Activated T-cell treated with anti-CD3 and anti-CD28 coated beads, Interleukin-2, amount 50 U/mL, for 4 hours (primary cell): Measurements from ENCODE around the gene PHOSPHO2. TPM values are rescaled to one million over a fixed set of nuclear protein-coding genes. Genes with fewer than 3 reads are reported as not detected.

Experiments used
- ATAC-seq, 2 donors: fragments of 200-7000 bp; cut with Tn5 transposase; one replicate each; pipeline ENCODE4 v1.10.0; 2021
- DNase-seq: peaks from one replicate; pipeline ENCODE4 v3.0.0-alpha.2; 2020
- H3K27me3 Mint-ChIP-seq: one replicate; pipeline ENCODE4 v1.8.0; 2021; ENCODE audit warnings: low read depth, mixed read lengths
- H3K36me3 Mint-ChIP-seq: one replicate; pipeline ENCODE4 v1.8.0; 2022; ENCODE audit warnings: mixed read lengths; ENCODE audit not compliant: insufficient read depth
- H3K4me1 Mint-ChIP-seq: one replicate; pipeline ENCODE4 v1.8.0; 2021; ENCODE audit warnings: low read depth, mixed read lengths
- H3K4me3 Mint-ChIP-seq: one replicate; pipeline ENCODE4 v1.8.0; 2021; ENCODE audit warnings: mild to moderate bottlenecking, moderate library complexity, mixed read lengths
- H3K9me3 Mint-ChIP-seq: one replicate; pipeline ENCODE4 v1.8.0; 2021; ENCODE audit warnings: mixed read lengths
- total RNA-seq, 3 donors: library from RNA; stranded (reverse); gene quantifications; one replicate each; pipeline ENCODE4 v1.2.1, GENCODE V29; 2021

The PHOSPHO2 gene
- total RNA-seq, 3 donors from 2014 or later = 2.7 to 4.6 (median 3.5) TPM

GRCh38 chr2:169716238-169716886, 22.1 kb downstream of the PHOSPHO2 start:
- DNase-seq = no peak
- Mint-ChIP-seq H3K36me3 (peaks cover 6% of the 10 kb centered on the region), H3K9me3 (peaks cover 9% of the 10 kb centered on the region), H3K27me3 (no peaks in the 10 kb centered on the region), H3K4me3 (no peak overlapping the region), H3K4me1 (no peaks in the 10 kb centered on the region)
- ATAC-seq = no peak

GRCh38 chr2:169716938-169717690, 22.8 kb downstream of the PHOSPHO2 start:
- ATAC-seq (no peak), DNase-seq (no peak)
- Mint-ChIP-seq H3K4me3 (no peak overlapping the region), H3K4me1 (no peaks in the 10 kb centered on the region), H3K27me3 (no peaks in the 10 kb centered on the region), H3K36me3 (no peaks in the 10 kb centered on the region), H3K9me3 (peaks cover 1% of the 10 kb centered on the region)

- H3K4me1 Mint-ChIP-seq = no peaks in the 10 kb centered on the region
- H3K36me3 Mint-ChIP-seq = no peaks in the 10 kb centered on the region
- ATAC-seq = no peak
- H3K9me3 Mint-ChIP-seq = no peaks in the 10 kb centered on the region
- no peak overlapping the region for H3K4me3 Mint-ChIP-seq
- H3K27me3 Mint-ChIP-seq = no peaks in the 10 kb centered on the region
- DNase-seq = no peak
Observed at GRCh38 chr2:169717691-169718063, 23.4 kb downstream of the PHOSPHO2 start.

- Mint-ChIP-seq H3K9me3 (no peaks in the 10 kb centered on the region), H3K27me3 (no peaks in the 10 kb centered on the region), H3K36me3 (no peaks in the 10 kb centered on the region), H3K4me3 (no peak overlapping the region), H3K4me1 (no peaks in the 10 kb centered on the region)
- ATAC-seq (no peak), DNase-seq (no peak)
Observed at GRCh38 chr2:169718930-169719504, 24.7 kb downstream of the PHOSPHO2 start.

- ATAC-seq (no peak), DNase-seq (no peak)
- no peak overlapping the region for H3K4me3 Mint-ChIP-seq
- H3K9me3 Mint-ChIP-seq = no peaks in the 10 kb centered on the region
- peaks cover 1% of the 10 kb centered on the region for H3K27me3 Mint-ChIP-seq
- no peaks in the 10 kb centered on the region for H3K36me3 Mint-ChIP-seq
- no peaks in the 10 kb centered on the region for H3K4me1 Mint-ChIP-seq
Observed at GRCh38 chr2:169721016-169721415, 26.7 kb downstream of the PHOSPHO2 start.

- no peaks in the 10 kb centered on the region for H3K36me3 Mint-ChIP-seq
- H3K4me3 Mint-ChIP-seq = no peak overlapping the region
- no peak for DNase-seq
- ATAC-seq = no peak
- no peaks in the 10 kb centered on the region for H3K9me3 Mint-ChIP-seq
- peaks cover 1% of the 10 kb centered on the region for H3K27me3 Mint-ChIP-seq
- peaks cover under 1% of the 10 kb centered on the region for H3K4me1 Mint-ChIP-seq
Observed at GRCh38 chr2:169727065-169727464, 32.8 kb downstream of the PHOSPHO2 start.

GRCh38 chr2:169729274-169729605, 35.0 kb downstream of the PHOSPHO2 start:
- ATAC-seq = no peak
- Mint-ChIP-seq H3K4me3 (no peak overlapping the region), H3K4me1 (peaks cover 11% of the 10 kb centered on the region)

GRCh38 chr2:169732075-169732474, 37.8 kb downstream of the PHOSPHO2 start:
- DNase-seq (no peak), ATAC-seq (no peak)
- H3K9me3 Mint-ChIP-seq = no peaks in the 10 kb centered on the region
- peaks cover 30% of the 10 kb centered on the region for H3K27me3 Mint-ChIP-seq
- H3K4me3 Mint-ChIP-seq = peak overlapping the region; percentile 45
- H3K36me3 Mint-ChIP-seq = no peaks in the 10 kb centered on the region
- H3K4me1 Mint-ChIP-seq = peaks cover 11% of the 10 kb centered on the region

More at GRCh38 chr2:169729274-169729605, 35.0 kb downstream of the PHOSPHO2 start:
- DNase-seq = no peak
- peaks cover 8% of the 10 kb centered on the region for H3K27me3 Mint-ChIP-seq
- H3K9me3 Mint-ChIP-seq = no peaks in the 10 kb centered on the region
- H3K36me3 Mint-ChIP-seq = no peaks in the 10 kb centered on the region

- H3K36me3 Mint-ChIP-seq = no peaks in the 10 kb centered on the region
- no peaks in the 10 kb centered on the region for H3K9me3 Mint-ChIP-seq
- ATAC-seq (no peak), DNase-seq (no peak)
- H3K4me3 Mint-ChIP-seq = peak overlapping the region; percentile 87
- peaks cover 33% of the 10 kb centered on the region for H3K27me3 Mint-ChIP-seq
- H3K4me1 Mint-ChIP-seq = peaks cover 11% of the 10 kb centered on the region
Observed at GRCh38 chr2:169732583-169733358, 38.5 kb downstream of the PHOSPHO2 start.

- Mint-ChIP-seq H3K36me3 (no peaks in the 10 kb centered on the region), H3K9me3 (no peaks in the 10 kb centered on the region), H3K4me3 (peak overlapping the region; percentile 74), H3K27me3 (peaks cover 36% of the 10 kb centered on the region), H3K4me1 (peaks cover 11% of the 10 kb centered on the region)
- ATAC-seq = peak; percentile 64 to 65
- no peak for DNase-seq
Observed at GRCh38 chr2:169734169-169734847, 40.0 kb downstream of the PHOSPHO2 start.

- Mint-ChIP-seq H3K4me1 (peaks cover 11% of the 10 kb centered on the region), H3K36me3 (no peaks in the 10 kb centered on the region), H3K4me3 (peak overlapping the region; percentile 26), H3K9me3 (no peaks in the 10 kb centered on the region), H3K27me3 (peaks cover 36% of the 10 kb centered on the region)
- DNase-seq (no peak), ATAC-seq (no peak)
Observed at GRCh38 chr2:169735623-169736022, 41.4 kb downstream of the PHOSPHO2 start.

GRCh38 chr2:169736902-169737301, 42.6 kb downstream of the PHOSPHO2 start:
- Mint-ChIP-seq H3K4me1 (peaks cover 11% of the 10 kb centered on the region), H3K4me3 (no peak overlapping the region), H3K27me3 (peaks cover 36% of the 10 kb centered on the region), H3K9me3 (no peaks in the 10 kb centered on the region), H3K36me3 (no peaks in the 10 kb centered on the region)
- no peak for ATAC-seq
- DNase-seq = no peak

GRCh38 chr2:169738566-169739229, 44.4 kb downstream of the PHOSPHO2 start:
- H3K27me3 Mint-ChIP-seq = peaks cover 30% of the 10 kb centered on the region
- ATAC-seq = no peak
- H3K4me1 Mint-ChIP-seq = no peaks in the 10 kb centered on the region
- DNase-seq = no peak
- no peak overlapping the region for H3K4me3 Mint-ChIP-seq
- no peaks in the 10 kb centered on the region for H3K9me3 Mint-ChIP-seq
- H3K36me3 Mint-ChIP-seq = no peaks in the 10 kb centered on the region
